Tibial nerve (tissue), 4 donors: Measurements from ENCODE around the gene FAM114A1.

Source experiments
- CTCF ChIP-seq, 5 experiments: fragments of 200-600 bp in 3 of 5; fragments of 450-650 bp in 2 of 5; sonication (generic) in 3 of 5; IDR thresholded peaks; one replicate each; pipeline ENCODE4 v1.5.1; 2016 to 2019; ENCODE audit warnings: antibody characterized with exemption in 5 of 5, mild to moderate bottlenecking in 3 of 5, moderate library complexity in 2 of 5
- EP300 ChIP-seq, 2 donors: sonication (generic); formaldehyde crosslinking; IDR thresholded peaks; one replicate each; pipeline ENCODE4 v1.6.1; 2017; ENCODE audit warnings: antibody characterized with exemption in 2 of 2, mild to moderate bottlenecking in 1 of 2
- POLR2A ChIP-seq, 2 donors: fragments of 450-650 bp; IDR thresholded peaks; one replicate each; pipeline ENCODE4 v1.6.1; 2017; ENCODE audit warnings: antibody characterized with exemption in 2 of 2, mild to moderate bottlenecking in 2 of 2, moderate library complexity in 2 of 2

- TF ChIP-seq POLR2A (IDR thresholded peaks at IDR 0.05) (no peak), CTCF (IDR thresholded peaks at IDR 0.05) (no peak), EP300 (IDR thresholded peaks at IDR 0.05) (no peak)
These were observed 61.4 kb downstream of the FAM114A1 start for GRCh38 chr4:38928974-38929373.
